Testis (tissue), 3 donors: ENCODE measurements around the gene P2RY6. TPM values are rescaled to one million over a fixed set of nuclear protein-coding genes. Genes with fewer than 3 reads are reported as not detected.

ENCODE experiments used
- DNase-seq: peaks from one replicate; pipeline ENCODE4 v3.0.0-alpha.2; 2019
- H3K27ac ChIP-seq, 2 donors: fragments of 200-600 bp; sonication (generic); one replicate each; pipeline ENCODE4 v1.5.1; 2019
- H3K27me3 ChIP-seq: fragments of 200-600 bp; sonication (generic); one replicate; pipeline ENCODE4 v1.5.1; 2019
- H3K36me3 ChIP-seq: fragments of 200-600 bp; sonication (generic); one replicate; pipeline ENCODE4 v1.5.1; 2017; ENCODE audit warnings: low read depth; ENCODE audit errors: missing control alignments
- H3K4me1 ChIP-seq: fragments of 200-600 bp; sonication (generic); one replicate; pipeline ENCODE4 v1.5.1; 2019
- H3K4me3 ChIP-seq, 2 donors: fragments of 200-600 bp; sonication (generic); one replicate each; pipeline ENCODE4 v1.5.1; 2017 to 2019
- H3K9me3 ChIP-seq: fragments of 200-600 bp; sonication (generic); one replicate; pipeline ENCODE4 v1.5.1; 2017
- CTCF ChIP-seq, 3 experiments: fragments of 450-650 bp in 2 of 3; fragments of 200-600 bp in 1 of 3; sonication (generic) in 1 of 3; IDR thresholded peaks; one replicate each; pipeline ENCODE4 v1.5.1; 2016 to 2019; ENCODE audit warnings: antibody characterized with exemption in 3 of 3, mild to moderate bottlenecking in 2 of 3, moderate library complexity in 1 of 3
- POLR2A ChIP-seq: fragments of 450-650 bp; IDR thresholded peaks from one replicate; pipeline ENCODE4 v1.6.1; 2017; ENCODE audit warnings: antibody characterized with exemption, mild to moderate bottlenecking, moderate library complexity
- WGBS, 2 donors: methylation state at CpG; one replicate each; pipeline ENCODE4 v1.1.5; 2018; 5-methylcytosine and 5-hydroxymethylcytosine counted together
- intact Hi-C: fragments of 100-400 bp; cut with DNase I; formaldehyde crosslinking; loops from one replicate; pipeline ENCODE4 v1.15.1; 2023; ENCODE audit warnings: low total_unique reads
- polyA plus RNA-seq: library from polyadenylated mRNA; stranded (reverse); fragments of 350-450 nt; fragmentation: Illumina TruSeq; extraction: RNeasy Lipid Tissue Mini Kit (QIAGEN cat#74804); gene quantifications from one replicate; pipeline ENCODE4 v1.2.3, GENCODE V29; 2014; ENCODE audit warnings: low read depth, low replicate concordance; ENCODE audit not compliant: insufficient read depth
- total RNA-seq, 2 donors: library from RNA; depleted of rRNA; stranded (reverse); fragments of >200 nt; gene quantifications; one replicate each; pipeline ENCODE4 v1.2.3, GENCODE V29; 2016

P2RY6 gene
- total and polyA plus RNA-seq, 3 donors from 2014 or later = 0.25 to 2.7 (median 0.47) TPM

- Histone ChIP-seq H3K27ac (peak overlapping the region; percentile 33 to 96), H3K27me3 (no peaks in the 10 kb centered on the region), H3K36me3 (no peaks in the 10 kb centered on the region), H3K4me3 (peak overlapping the region in 1 of 2 donors; percentile 33), H3K9me3 (no peaks in the 10 kb centered on the region), H3K4me1 (peaks cover 43% of the 10 kb centered on the region)
- TF ChIP-seq POLR2A = no peak
- no peak for TF ChIP-seq CTCF (IDR thresholded peaks at IDR 0.05)
- 42 to 62% methylated on average over 3 to 20 of the region's 22 CpGs for WGBS, 2 donors
- no peak for DNase-seq
- intact Hi-C loops = no loop called here
Measured at GRCh38 chr11:73310661-73311393, 38.7 kb downstream of the P2RY6 start.

- TF ChIP-seq CTCF (IDR thresholded peaks at IDR 0.05) = no peak
- TF ChIP-seq POLR2A = no peak
- WGBS, 2 donors = 50 to 64% methylated on average over 6 to 18 of the region's 18 CpGs
- peak overlapping the region in 1 of 2 donors; percentile 33 for H3K4me3 ChIP-seq
- peaks cover 48% of the 10 kb centered on the region for H3K4me1 ChIP-seq
- no peaks in the 10 kb centered on the region for H3K9me3 ChIP-seq
- H3K36me3 ChIP-seq = no peaks in the 10 kb centered on the region
- intact Hi-C loops = no loop called here
- H3K27me3 ChIP-seq = no peaks in the 10 kb centered on the region
- peak overlapping the region in 1 of 2 donors; percentile 96 for H3K27ac ChIP-seq
- DNase-seq = no peak
Measured at GRCh38 chr11:73311394-73311869, 39.3 kb downstream of the P2RY6 start.

GRCh38 chr11:73312036-73312435, 39.9 kb downstream of the P2RY6 start:
- Histone ChIP-seq H3K4me3 (peak overlapping the region in 1 of 2 donors; percentile 21), H3K27ac (peak overlapping the region; percentile 56 to 96), H3K27me3 (no peaks in the 10 kb centered on the region), H3K36me3 (no peaks in the 10 kb centered on the region), H3K9me3 (no peaks in the 10 kb centered on the region), H3K4me1 (peaks cover 49% of the 10 kb centered on the region)
- intact Hi-C loops = no loop called here
- WGBS, 2 donors = 63 to 67% methylated on average over 2 of the region's 2 CpGs
- no peak for DNase-seq
- TF ChIP-seq CTCF (IDR thresholded peaks at IDR 0.05) (no peak), POLR2A (no peak)

DNA sequence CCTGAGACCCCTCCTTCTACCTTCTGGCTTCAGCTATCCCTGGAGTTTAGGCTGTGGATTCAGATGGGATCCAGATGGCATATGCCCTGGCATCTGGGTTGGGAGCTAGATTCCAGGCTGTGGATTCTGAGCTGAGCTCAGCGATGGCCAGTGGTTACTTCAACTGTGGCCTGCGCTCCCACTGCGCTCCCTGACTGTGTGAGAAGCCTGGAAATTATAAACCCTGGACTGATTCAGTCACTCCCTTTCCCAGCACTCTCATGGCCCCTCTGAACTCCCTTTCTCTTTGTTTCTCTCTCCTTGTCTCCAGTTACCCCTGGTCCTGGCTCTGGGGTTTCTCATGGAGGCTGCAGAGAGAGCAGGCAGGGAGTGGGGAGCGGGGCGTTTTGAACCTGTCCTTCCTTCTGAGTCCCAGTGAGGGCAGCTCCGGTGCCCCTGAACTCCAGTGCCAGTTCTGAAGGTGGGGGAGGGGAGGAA, 40.8 kb downstream of the P2RY6 start:
- intact Hi-C loops = no loop called here
- WGBS, 2 donors = 51 to 63% methylated on average over 6 of the region's 6 CpGs
- TF ChIP-seq POLR2A (no peak), CTCF (IDR thresholded peaks at IDR 0.05) (no peak)
- peak overlapping the region in 1 of 2 donors; percentile 21 for H3K4me3 ChIP-seq
- peaks cover 55% of the 10 kb centered on the region for H3K4me1 ChIP-seq
- H3K27ac ChIP-seq = peak overlapping the region; percentile 56 to 96
- DNase-seq = no peak
- H3K9me3 ChIP-seq = no peaks in the 10 kb centered on the region
- no peaks in the 10 kb centered on the region for H3K27me3 ChIP-seq
- H3K36me3 ChIP-seq = no peaks in the 10 kb centered on the region

GRCh38 chr11:73313652-73314051, 41.5 kb downstream of the P2RY6 start:
- no peak overlapping the region for H3K4me3 ChIP-seq
- H3K27ac ChIP-seq = peak overlapping the region; percentile 56 to 96
- no peaks in the 10 kb centered on the region for H3K9me3 ChIP-seq
- intact Hi-C loops = no loop called here
- 22 to 32% methylated on average over 1 of the region's 1 CpG for WGBS, 2 donors
- no peaks in the 10 kb centered on the region for H3K27me3 ChIP-seq
- no peaks in the 10 kb centered on the region for H3K36me3 ChIP-seq
- H3K4me1 ChIP-seq = peaks cover 61% of the 10 kb centered on the region
- TF ChIP-seq CTCF (IDR thresholded peaks at IDR 0.05) (no peak), POLR2A (no peak)
- no peak for DNase-seq
